Loucy (cell line): ENCODE results near the gene ZNF70.

Experiments used
- CTCF ChIP-seq: fragments of 200-600 bp; sonication (generic); conservative IDR thresholded peaks from 2 replicates; pipeline ENCODE4 v1.5.1; 2014; ENCODE audit warnings: mild to moderate bottlenecking, antibody characterized with exemption, low read length
- EZH2phosphoT487 ChIP-seq: fragments of 200-600 bp; IDR thresholded peaks from 2 replicates; pipeline ENCODE4 v1.6.1; 2018; ENCODE audit warnings: antibody characterized with exemption, mild to moderate bottlenecking, moderate library complexity, borderline replicate concordance

- TF ChIP-seq CTCF (no peak), EZH2phosphoT487 (no peak)
Observed at GRCh38 chr22:23777776-23778576, 27.1 kb upstream of the ZNF70 start.
